ENCODE data around the gene MUC4. TPM values are rescaled to one million over a fixed set of nuclear protein-coding genes. Genes with fewer than 3 reads are reported as not detected.
"Not testable (repeated sequence)": the region's sequence is repeated elsewhere in the genome, so short reads cannot be mapped to it uniquely, and the experiment has no call there.

The MUC4 gene
- total RNA-seq, 4 donors from 2014 or later = 0.27 TPM; not detected in 3

- Histone ChIP-seq H3K27ac (no peak overlapping the region), H3K27me3 (no peaks in the 10 kb centered on the region), H3K9me3 (no peaks in the 10 kb centered on the region), H3K4me1 (no peaks in the 10 kb centered on the region), H3K4me3 (no peak overlapping the region), H3K36me3 (no peaks in the 10 kb centered on the region)
- in situ Hi-C loops (cut with MboI; ENCODE audit: low sequenced_read_pairs in 4 of 4) (no loop called here), intact Hi-C loops (cut with DNase I; ENCODE audit: low total_unique reads) (no loop called here)
- TF ChIP-seq CTCF (IDR thresholded peaks at IDR 0.05 in 4 of 5, conservative IDR thresholded peaks at IDR 0.05 in 1 of 5) (no peak), POLR2A (IDR thresholded peaks at IDR 0.05) (no peak)
- DNase-seq (no peak), ATAC-seq (no peak)
These were observed 65.4 kb downstream of the MUC4 start for GRCh38 chr3:195746346-195746745.

GRCh38 chr3:195744437-195744836, 67.3 kb downstream of the MUC4 start:
- TF ChIP-seq CTCF (IDR thresholded peaks at IDR 0.05 in 4 of 5, conservative IDR thresholded peaks at IDR 0.05 in 1 of 5) = no peak
- TF ChIP-seq POLR2A (IDR thresholded peaks at IDR 0.05) = no peak
- DNase-seq = no peak
- no peaks in the 10 kb centered on the region for H3K4me1 ChIP-seq

GRCh38 chr3:195739561-195740111, 72.1 kb downstream of the MUC4 start:
- DNase-seq (no peak), ATAC-seq (no peak)
- Histone ChIP-seq H3K4me1 (no peaks in the 10 kb centered on the region), H3K27me3 (peaks cover 0 to 2% (median 0%) of the 10 kb centered on the region in 3 donors), H3K36me3 (peaks cover 0 to 26% of the 10 kb centered on the region in 2 donors), H3K4me3 (no peak overlapping the region), H3K27ac (no peak overlapping the region), H3K9me3 (no peaks in the 10 kb centered on the region)
- in situ Hi-C loops (cut with MboI; ENCODE audit: low sequenced_read_pairs in 4 of 4) = no loop called here
- intact Hi-C loops (cut with DNase I; ENCODE audit: low total_unique reads) = no loop called here
- TF ChIP-seq CTCF (IDR thresholded peaks at IDR 0.05 in 4 of 5, conservative IDR thresholded peaks at IDR 0.05 in 1 of 5) (no peak), POLR2A (IDR thresholded peaks at IDR 0.05) (no peak)

More at GRCh38 chr3:195744437-195744836, 67.3 kb downstream of the MUC4 start:
- Histone ChIP-seq H3K36me3 (no peaks in the 10 kb centered on the region), H3K4me3 (no peak overlapping the region), H3K9me3 (no peaks in the 10 kb centered on the region), H3K27me3 (peaks cover 0 to 2% (median 0%) of the 10 kb centered on the region in 3 donors), H3K27ac (no peak overlapping the region)
- intact Hi-C loops (cut with DNase I; ENCODE audit: low total_unique reads) = no loop called here
- ATAC-seq = no peak
- in situ Hi-C loops (cut with MboI; ENCODE audit: low sequenced_read_pairs in 4 of 4) = no loop called here

GRCh38 chr3:195738274-195739044, 73.3 kb downstream of the MUC4 start:
- no peak overlapping the region for H3K4me3 ChIP-seq
- H3K9me3 ChIP-seq = no peaks in the 10 kb centered on the region
- intact Hi-C loops (cut with DNase I; ENCODE audit: low total_unique reads) = no loop called here
- H3K36me3 ChIP-seq = peaks cover 0 to 30% of the 10 kb centered on the region in 2 donors
- H3K27me3 ChIP-seq = peaks cover 0 to 2% (median 0%) of the 10 kb centered on the region in 3 donors
- no peaks in the 10 kb centered on the region for H3K4me1 ChIP-seq
- no peak overlapping the region for H3K27ac ChIP-seq
- in situ Hi-C loops (cut with MboI; ENCODE audit: low sequenced_read_pairs in 4 of 4) = no loop called here
- DNase-seq (no peak), ATAC-seq (no peak)
- TF ChIP-seq CTCF (IDR thresholded peaks at IDR 0.05 in 4 of 5, conservative IDR thresholded peaks at IDR 0.05 in 1 of 5) = no peak

GRCh38 chr3:195737782-195738181, 73.9 kb downstream of the MUC4 start:
- ATAC-seq; intact Hi-C loops (cut with DNase I; ENCODE audit: low total_unique reads); H3K27me3 ChIP-seq; in situ Hi-C loops (cut with MboI; ENCODE audit: low sequenced_read_pairs in 4 of 4); H3K4me1 ChIP-seq; H3K9me3 ChIP-seq; H3K4me3 ChIP-seq; H3K27ac ChIP-seq; DNase-seq: not testable (repeated sequence)
- H3K36me3 ChIP-seq = peaks cover 0 to 37% of the 10 kb centered on the region in 2 donors

Data from gastrocnemius medialis (tissue), 4 donors.